Stimulated activated memory B cell treated with anti-CD40 and anti-IgM and Interleukin-4, amounts not matched to agents 10 μg/mL and 1 μg/mL and 100 μg/mL, for 72 hours (primary cell): Measurements from ENCODE around the gene AGBL4.
"Not testable (repeated sequence)": the region's sequence is repeated elsewhere in the genome, so short reads cannot be mapped to it uniquely, and the experiment has no call there.

Experiments used
- ATAC-seq: fragments of 150-1000 bp; cut with Tn5 transposase; 2 replicates; pipeline ENCODE4 v1.10.0; 2021
- H3K27ac Mint-ChIP-seq: one replicate; pipeline ENCODE4 v1.8.0; 2022; ENCODE audit warnings: mild to moderate bottlenecking, mixed read lengths
- H3K27me3 Mint-ChIP-seq: one replicate; pipeline ENCODE4 v1.8.0; 2022; ENCODE audit warnings: mixed read lengths
- H3K36me3 Mint-ChIP-seq: one replicate; pipeline ENCODE4 v1.8.0; 2022; ENCODE audit warnings: mixed read lengths
- H3K4me1 Mint-ChIP-seq: one replicate; pipeline ENCODE4 v1.8.0; 2022; ENCODE audit warnings: mixed read lengths
- H3K4me3 Mint-ChIP-seq: one replicate; pipeline ENCODE4 v1.8.0; 2022; ENCODE audit warnings: mild to moderate bottlenecking, moderate library complexity, mixed read lengths
- H3K9me3 Mint-ChIP-seq: one replicate; pipeline ENCODE4 v1.8.0; 2022; ENCODE audit warnings: mixed read lengths

AGBL4 gene

GRCh38 chr1:49320493-49320892 is 703.3 kb downstream of the AGBL4 start:
- not testable (repeated sequence) for H3K4me3 Mint-ChIP-seq, H3K4me1 Mint-ChIP-seq, H3K9me3 Mint-ChIP-seq, ATAC-seq, H3K36me3 Mint-ChIP-seq, H3K27ac Mint-ChIP-seq, H3K27me3 Mint-ChIP-seq

- Mint-ChIP-seq H3K27me3 (no peaks in the 10 kb centered on the region), H3K36me3 (no peaks in the 10 kb centered on the region), H3K4me1 (no peaks in the 10 kb centered on the region), H3K9me3 (peaks cover 4% of the 10 kb centered on the region), H3K4me3 (no peak overlapping the region), H3K27ac (no peak overlapping the region)
- no peak for ATAC-seq
Observed at GRCh38 chr1:49319426-49319963, 704.3 kb downstream of the AGBL4 start.

- H3K27me3 Mint-ChIP-seq: no peaks in the 10 kb centered on the region
- no peak for ATAC-seq
- H3K4me1 Mint-ChIP-seq: no peaks in the 10 kb centered on the region
- H3K36me3 Mint-ChIP-seq: no peaks in the 10 kb centered on the region
- no peak overlapping the region for H3K27ac Mint-ChIP-seq
- no peak overlapping the region for H3K4me3 Mint-ChIP-seq
- peaks cover 7% of the 10 kb centered on the region for H3K9me3 Mint-ChIP-seq
Observed at GRCh38 chr1:49318218-49318617, 705.5 kb downstream of the AGBL4 start.

GRCh38 chr1:49307457-49307856 is 716.3 kb downstream of the AGBL4 start:
- Mint-ChIP-seq H3K36me3 (peaks cover 5% of the 10 kb centered on the region), H3K27me3 (no peaks in the 10 kb centered on the region), H3K27ac (no peak overlapping the region), H3K4me1 (no peaks in the 10 kb centered on the region), H3K9me3 (peaks cover 4% of the 10 kb centered on the region), H3K4me3 (no peak overlapping the region)
- ATAC-seq: no peak

- H3K9me3 Mint-ChIP-seq: peaks cover 4% of the 10 kb centered on the region
- H3K36me3 Mint-ChIP-seq: peaks cover 5% of the 10 kb centered on the region
- no peaks in the 10 kb centered on the region for H3K4me1 Mint-ChIP-seq
- H3K27me3 Mint-ChIP-seq: no peaks in the 10 kb centered on the region
- H3K27ac Mint-ChIP-seq: no peak overlapping the region
- no peak for ATAC-seq
- H3K4me3 Mint-ChIP-seq: no peak overlapping the region
Observed at GRCh38 chr1:49306507-49307070, 717.2 kb downstream of the AGBL4 start.

GRCh38 chr1:49302400-49302799 is 721.4 kb downstream of the AGBL4 start:
- not testable (repeated sequence) for H3K27ac Mint-ChIP-seq, H3K9me3 Mint-ChIP-seq, H3K4me1 Mint-ChIP-seq, H3K36me3 Mint-ChIP-seq, H3K27me3 Mint-ChIP-seq, H3K4me3 Mint-ChIP-seq, ATAC-seq

- H3K4me3 Mint-ChIP-seq: no peak overlapping the region
- peaks cover 4% of the 10 kb centered on the region for H3K9me3 Mint-ChIP-seq
- no peak for ATAC-seq
- peaks cover 5% of the 10 kb centered on the region for H3K36me3 Mint-ChIP-seq
- H3K4me1 Mint-ChIP-seq: no peaks in the 10 kb centered on the region
- H3K27me3 Mint-ChIP-seq: no peaks in the 10 kb centered on the region
- no peak overlapping the region for H3K27ac Mint-ChIP-seq
Observed at GRCh38 chr1:49298304-49298703, 725.5 kb downstream of the AGBL4 start.

GRCh38 chr1:49297783-49298182 is 726.0 kb downstream of the AGBL4 start:
- Mint-ChIP-seq H3K4me3 (no peak overlapping the region), H3K27me3 (no peaks in the 10 kb centered on the region), H3K36me3 (peaks cover 3% of the 10 kb centered on the region), H3K9me3 (peaks cover 2% of the 10 kb centered on the region), H3K27ac (no peak overlapping the region), H3K4me1 (no peaks in the 10 kb centered on the region)
- ATAC-seq: no peak

GRCh38 chr1:49294539-49294938 is 729.2 kb downstream of the AGBL4 start:
- Mint-ChIP-seq H3K4me1 (no peaks in the 10 kb centered on the region), H3K9me3 (peaks cover 2% of the 10 kb centered on the region), H3K4me3 (no peak overlapping the region), H3K27me3 (no peaks in the 10 kb centered on the region), H3K27ac (no peak overlapping the region), H3K36me3 (no peaks in the 10 kb centered on the region)
- ATAC-seq: no peak

GRCh38 chr1:49293016-49293415 is 730.7 kb downstream of the AGBL4 start:
- Mint-ChIP-seq H3K27me3 (no peaks in the 10 kb centered on the region), H3K27ac (no peak overlapping the region), H3K4me1 (no peaks in the 10 kb centered on the region), H3K4me3 (no peak overlapping the region), H3K36me3 (no peaks in the 10 kb centered on the region), H3K9me3 (peaks cover 5% of the 10 kb centered on the region)
- ATAC-seq: no peak

GRCh38 chr1:49257211-49258049 is 766.3 kb downstream of the AGBL4 start:
- H3K27ac Mint-ChIP-seq, H3K27me3 Mint-ChIP-seq, H3K4me1 Mint-ChIP-seq, H3K36me3 Mint-ChIP-seq, H3K4me3 Mint-ChIP-seq, ATAC-seq: not testable (repeated sequence)
- H3K9me3 Mint-ChIP-seq: peaks cover 10% of the 10 kb centered on the region

GRCh38 chr1:49252917-49253316 is 770.8 kb downstream of the AGBL4 start:
- no peak overlapping the region for H3K27ac Mint-ChIP-seq

GRCh38 chr1:49251019-49251784 is 772.6 kb downstream of the AGBL4 start:
- Mint-ChIP-seq H3K27me3 (no peaks in the 10 kb centered on the region), H3K36me3 (no peaks in the 10 kb centered on the region), H3K27ac (no peak overlapping the region), H3K4me1 (no peaks in the 10 kb centered on the region), H3K4me3 (no peak overlapping the region), H3K9me3 (peaks cover 12% of the 10 kb centered on the region)
- no peak for ATAC-seq

More at GRCh38 chr1:49252917-49253316, 770.8 kb downstream of the AGBL4 start:
- Mint-ChIP-seq H3K9me3 (peaks cover 12% of the 10 kb centered on the region), H3K36me3 (no peaks in the 10 kb centered on the region), H3K4me3 (no peak overlapping the region), H3K4me1 (no peaks in the 10 kb centered on the region), H3K27me3 (no peaks in the 10 kb centered on the region)
- ATAC-seq: no peak

- Mint-ChIP-seq H3K27ac (no peak overlapping the region), H3K4me1 (no peaks in the 10 kb centered on the region), H3K36me3 (no peaks in the 10 kb centered on the region), H3K9me3 (peaks cover 10% of the 10 kb centered on the region), H3K27me3 (peaks cover 9% of the 10 kb centered on the region), H3K4me3 (no peak overlapping the region)
- no peak for ATAC-seq
Observed at GRCh38 chr1:49240709-49241221, 783.0 kb downstream of the AGBL4 start.

- no peak overlapping the region for H3K4me3 Mint-ChIP-seq
- H3K36me3 Mint-ChIP-seq: no peaks in the 10 kb centered on the region
- H3K4me1 Mint-ChIP-seq: no peaks in the 10 kb centered on the region
- peaks cover 6% of the 10 kb centered on the region for H3K9me3 Mint-ChIP-seq
- H3K27me3 Mint-ChIP-seq: no peaks in the 10 kb centered on the region
- ATAC-seq: no peak
- H3K27ac Mint-ChIP-seq: no peak overlapping the region
Observed at GRCh38 chr1:49234988-49235387, 788.8 kb downstream of the AGBL4 start.
